Lung microvascular endothelial cell (primary cell): ENCODE data around the gene TRIM28. TPM values are rescaled to one million over a fixed set of nuclear protein-coding genes. Genes with fewer than 3 reads are reported as not detected.
"Not testable (repeated sequence)": the region's sequence is repeated elsewhere in the genome, so short reads cannot be mapped to it uniquely, and the experiment has no call there.

ENCODE experiments used
- DNase-seq, 2 donors: peaks; one replicate each; pipeline versions ENCODE4 v3.0.0 to v3.0.0-alpha.2; 2010; ENCODE audit warnings: low read depth in 2 of 2
- total RNA-seq: library from RNA; depleted of rRNA; stranded (reverse); fragments of >200 nt; gene quantifications from 2 replicates; pipeline ENCODE4 v1.2.1, GENCODE V29; 2014

TRIM28 gene
- total RNA-seq, 1 donor from 2014 or later = 275 TPM

GRCh38 chr19:58519087-58519354, 24.8 kb upstream of the TRIM28 start:
- DNase-seq = peak; percentile 83 to 88

GRCh38 chr19:58519355-58520256, 24.3 kb upstream of the TRIM28 start, which contains the start of gene ZBTB45:
ZBTB45 (minus strand) TSS chr19:58519810; CDS start chr19:58517673, 2,137 bp downstream.
- DNase-seq = peak; percentile 93 to 97

GRCh38 chr19:58520257-58520599, 23.6 kb upstream of the TRIM28 start:
- DNase-seq = no peak

- no peak for DNase-seq
These were observed 22.2 kb upstream of the TRIM28 start for GRCh38 chr19:58521651-58522050.

- DNase-seq = no peak
These were observed 21.2 kb upstream of the TRIM28 start for GRCh38 chr19:58522709-58523108.

GRCh38 chr19:58529405-58529804, 14.5 kb upstream of the TRIM28 start:
- DNase-seq = no peak

DNA sequence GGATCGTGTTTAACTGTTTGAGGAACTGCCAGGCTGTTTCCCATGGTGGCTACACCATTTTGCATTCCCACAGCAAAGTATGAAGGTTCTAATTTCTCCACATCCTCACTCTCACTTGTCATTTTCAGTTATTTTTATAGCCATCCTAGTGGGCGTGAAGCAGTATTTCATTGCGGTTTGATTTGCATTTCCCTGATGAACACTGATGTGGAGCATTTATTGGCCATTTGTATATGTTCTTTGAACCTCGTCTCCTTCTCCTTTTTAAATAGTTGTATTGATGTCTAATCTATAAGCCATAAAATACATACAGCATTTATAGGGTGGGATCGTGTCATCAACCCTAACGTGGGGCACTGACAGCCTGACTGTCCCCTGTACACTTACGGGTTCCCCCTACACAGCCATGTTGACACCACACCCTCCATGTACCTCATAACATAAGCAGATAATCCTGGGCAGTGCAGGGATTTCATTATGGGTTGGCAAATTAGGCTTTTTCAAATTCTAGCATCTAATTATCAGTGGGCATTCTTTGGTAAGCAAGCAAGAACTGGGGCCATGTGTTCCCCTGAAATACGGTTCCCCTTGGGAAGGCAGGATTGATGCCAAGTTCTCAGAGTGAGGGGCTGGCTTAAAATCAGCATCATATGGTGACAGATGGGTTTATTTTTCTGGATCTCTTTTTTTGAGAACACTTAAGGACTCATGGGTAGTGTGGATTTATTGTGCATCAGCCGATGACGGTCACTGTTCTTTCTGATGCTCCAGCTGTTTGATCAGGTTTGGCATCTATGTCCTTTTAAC, 12.6 kb upstream of the TRIM28 start:
- DNase-seq = peak in 1 of 2 donors; percentile 0

DNA sequence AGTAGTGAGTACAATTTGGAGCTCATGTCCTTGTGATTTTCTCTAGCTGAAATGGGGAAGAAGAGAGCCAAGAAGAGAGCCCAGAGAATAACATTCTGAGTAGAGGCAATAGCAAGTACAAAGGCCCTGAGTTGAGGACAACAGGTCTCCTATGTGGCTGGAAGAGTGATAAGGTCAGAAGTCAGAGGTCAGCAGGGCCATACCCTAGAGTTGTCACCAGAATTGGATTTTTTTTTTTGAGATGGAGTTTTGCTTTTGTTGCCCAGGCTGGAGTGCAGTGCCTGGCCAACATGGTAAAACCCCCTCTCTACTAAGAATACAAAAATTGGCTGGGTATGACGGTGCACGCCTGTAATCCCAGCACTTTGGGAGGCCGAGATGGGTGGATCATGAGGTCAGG, 8.0 kb upstream of the TRIM28 start:
- no peak for DNase-seq

DNA sequence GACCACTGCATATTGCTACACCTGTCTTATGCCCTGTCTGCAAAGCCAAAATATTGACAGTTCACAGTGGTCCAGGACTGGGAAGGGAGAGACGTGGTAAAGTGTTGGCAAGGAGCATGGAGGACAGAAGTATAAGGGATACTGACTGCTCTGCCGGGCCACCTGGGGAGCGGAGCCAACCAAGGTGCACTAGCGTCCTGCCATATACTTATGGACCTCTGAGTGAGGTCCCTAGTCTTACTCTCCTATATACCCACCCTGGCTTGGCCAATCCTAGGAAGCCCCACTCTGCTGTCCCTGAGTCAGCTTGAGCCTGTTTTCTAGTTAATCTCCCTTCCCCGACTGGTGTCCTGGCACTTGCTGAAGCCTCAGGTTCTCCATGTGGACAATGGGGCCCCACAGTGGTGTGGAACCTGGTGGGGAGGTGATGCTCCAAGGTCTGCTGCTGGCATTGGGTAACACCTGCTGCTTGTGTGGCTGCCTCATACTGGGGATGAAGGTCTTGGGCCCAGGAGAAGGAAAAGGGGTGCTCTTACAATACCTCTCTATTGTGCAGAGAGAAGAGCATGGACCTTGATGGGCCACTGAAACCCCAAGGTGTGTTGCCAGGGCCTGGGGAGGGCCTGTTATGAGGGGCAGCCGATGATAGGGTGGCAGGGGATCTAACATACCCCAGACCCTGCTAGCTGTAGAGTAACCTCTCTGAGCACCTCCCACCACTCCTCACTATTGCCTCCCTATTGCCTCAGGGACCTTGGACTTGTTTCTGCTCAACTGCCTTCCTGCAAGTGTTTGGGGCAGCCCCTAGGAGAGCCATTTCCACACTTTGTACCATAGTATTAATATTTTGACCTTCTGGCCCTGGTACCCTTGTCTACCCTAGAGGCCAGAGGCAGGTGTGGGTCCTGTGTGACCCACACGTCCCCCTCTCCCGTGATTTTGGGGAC, 6.7 kb upstream of the TRIM28 start:
- no peak for DNase-seq

DNA sequence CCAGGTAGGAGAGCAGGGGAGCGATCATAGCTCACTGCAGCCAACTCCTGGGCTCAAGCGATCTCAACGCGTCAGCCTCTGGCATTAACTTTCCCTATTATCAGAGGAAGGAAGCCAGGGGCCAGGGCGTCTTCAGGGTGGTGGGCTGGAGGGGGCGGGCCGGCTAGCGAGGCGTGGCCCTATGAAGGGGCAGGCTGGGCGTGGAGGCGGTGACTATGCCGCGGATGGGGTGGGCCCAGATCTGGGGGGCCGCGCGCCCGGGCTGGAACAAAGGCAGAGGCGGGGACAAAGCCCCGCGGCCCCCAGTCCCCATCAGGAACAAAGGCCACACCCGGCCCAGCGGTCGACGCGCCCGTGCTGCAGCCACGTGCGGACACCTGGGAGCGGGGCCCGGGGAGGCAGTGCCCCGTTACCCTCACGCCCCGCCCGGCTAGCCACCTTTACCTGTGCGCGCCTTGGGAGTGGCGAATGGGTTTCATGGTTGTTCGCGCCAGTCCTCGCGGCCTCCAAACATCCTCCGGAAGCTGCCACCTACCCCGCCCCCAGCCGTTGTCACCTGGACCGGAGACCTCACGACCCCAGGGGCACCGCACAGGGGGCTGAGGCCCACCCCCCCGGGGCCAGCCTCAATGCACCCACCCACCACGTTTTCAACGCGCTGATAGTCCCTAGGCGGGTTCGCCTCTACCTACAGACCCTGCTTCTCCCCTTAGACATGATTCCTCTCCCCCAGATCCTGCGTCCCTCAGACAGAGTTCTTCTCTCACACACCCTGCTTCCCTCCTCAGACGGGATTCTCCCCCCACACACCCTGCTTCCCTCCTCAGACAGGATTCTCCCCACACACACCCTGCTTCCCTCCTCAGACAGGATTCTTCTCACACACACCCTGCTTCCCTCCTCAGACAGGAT, 5.4 kb upstream of the TRIM28 start:
- DNase-seq = peak; percentile 9 to 40

GRCh38 chr19:58539169-58539559, 4.7 kb upstream of the TRIM28 start:
- not testable (repeated sequence) for DNase-seq

- not testable (repeated sequence) for DNase-seq
These were observed 1.1 kb upstream of the TRIM28 start for GRCh38 chr19:58542641-58543372.

GRCh38 chr19:58544591-58545285, 874 bp downstream of the TRIM28 start:
- DNase-seq = peak; percentile 69 to 81

DNA sequence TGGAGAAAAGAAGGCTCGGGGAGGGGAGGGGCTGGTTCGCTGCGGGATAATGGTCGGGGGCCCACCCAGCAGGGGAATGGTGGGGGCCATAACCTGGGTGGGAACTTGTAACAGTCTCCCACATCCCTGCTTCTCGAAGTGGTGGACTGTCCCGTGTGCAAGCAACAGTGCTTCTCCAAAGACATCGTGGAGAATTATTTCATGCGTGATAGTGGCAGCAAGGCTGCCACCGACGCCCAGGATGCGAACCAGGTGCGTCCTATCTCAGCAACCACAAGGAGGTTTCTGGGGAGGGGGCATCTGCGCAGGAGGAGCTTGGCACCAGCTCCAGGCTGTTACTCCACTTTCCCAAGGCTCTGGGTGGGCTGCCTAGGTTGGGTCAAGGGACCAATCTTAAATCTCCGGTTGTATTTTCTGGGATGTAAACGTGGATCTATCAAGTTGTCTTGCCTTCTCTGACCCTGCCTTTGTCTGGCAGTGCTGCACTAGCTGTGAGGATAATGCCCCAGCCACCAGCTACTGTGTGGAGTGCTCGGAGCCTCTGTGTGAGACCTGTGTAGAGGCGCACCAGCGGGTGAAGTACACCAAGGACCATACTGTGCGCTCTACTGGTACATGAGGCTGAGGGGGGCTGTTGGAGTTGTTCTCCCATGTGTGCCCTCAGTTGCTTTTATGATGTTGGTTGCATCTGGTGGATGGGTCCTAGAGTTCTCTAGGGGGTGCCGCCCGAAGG, 1.6 kb downstream of the TRIM28 start:
- DNase-seq = peak; percentile 27 to 28

DNA sequence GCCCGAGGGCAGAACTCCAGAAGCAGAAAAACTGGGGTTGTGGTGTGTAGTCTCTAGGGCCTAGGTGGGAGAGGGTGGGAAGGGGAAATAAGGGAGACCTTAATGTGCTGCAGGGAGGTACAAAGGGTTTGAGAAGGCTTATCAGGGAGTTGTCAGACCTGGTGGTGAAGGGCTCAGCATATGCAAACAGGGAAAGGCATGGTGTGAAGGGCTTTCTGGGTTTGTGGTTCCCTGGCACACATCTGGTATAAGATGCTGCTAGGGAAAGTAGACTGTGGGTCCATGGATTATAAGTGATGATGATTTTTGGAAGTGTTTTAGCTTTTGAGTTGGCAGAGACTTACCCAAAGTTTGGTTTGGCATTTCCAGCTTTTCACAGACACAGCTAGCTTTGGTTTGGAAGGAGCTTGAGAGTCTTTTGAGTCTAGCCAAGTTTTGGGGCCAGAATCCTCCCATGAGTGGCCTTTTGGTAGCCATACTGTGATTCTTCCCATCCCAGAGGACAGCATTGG, 2.2 kb downstream of the TRIM28 start:
- DNase-seq = no peak

DNA sequence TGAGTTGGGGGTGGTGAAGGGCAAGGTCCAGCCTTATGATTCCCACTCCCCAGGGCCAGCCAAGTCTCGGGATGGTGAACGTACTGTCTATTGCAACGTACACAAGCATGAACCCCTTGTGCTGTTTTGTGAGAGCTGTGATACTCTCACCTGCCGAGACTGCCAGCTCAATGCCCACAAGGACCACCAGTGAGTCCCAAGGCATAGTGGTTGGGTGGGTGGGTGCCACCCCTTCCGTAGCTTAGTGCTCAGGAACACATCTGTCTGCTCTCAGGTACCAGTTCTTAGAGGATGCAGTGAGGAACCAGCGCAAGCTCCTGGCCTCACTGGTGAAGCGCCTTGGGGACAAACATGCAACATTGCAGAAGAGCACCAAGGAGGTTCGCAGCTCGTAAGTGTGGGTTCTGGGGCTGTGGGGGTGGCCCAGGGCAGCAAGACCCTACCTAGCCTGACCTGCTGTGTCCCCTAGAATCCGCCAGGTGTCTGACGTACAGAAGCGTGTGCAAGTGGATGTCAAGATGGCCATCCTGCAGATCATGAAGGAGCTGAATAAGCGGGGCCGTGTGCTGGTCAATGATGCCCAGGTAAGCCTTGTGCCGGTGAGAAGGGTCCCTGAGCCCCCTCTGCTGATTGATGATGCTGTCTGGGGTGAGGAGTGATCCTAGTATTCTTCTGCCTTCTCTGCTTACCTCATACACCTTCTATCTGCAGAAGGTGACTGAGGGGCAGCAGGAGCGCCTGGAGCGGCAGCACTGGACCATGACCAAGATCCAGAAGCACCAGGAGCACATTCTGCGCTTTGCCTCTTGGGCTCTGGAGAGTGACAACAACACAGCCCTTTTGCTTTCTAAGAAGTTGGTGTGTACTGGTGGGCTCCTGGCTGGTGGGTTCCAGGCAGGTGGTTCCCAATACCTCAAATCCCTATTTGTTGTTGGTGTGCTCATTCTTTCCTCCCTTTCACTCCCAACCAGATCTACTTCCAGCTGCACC, 3.8 kb downstream of the TRIM28 start:
- peak in 1 of 2 donors; percentile 0 for DNase-seq
